Suppressor macrophage (primary cell): ENCODE data around the gene COX7A2L.
A peak's percentile ranks its signal among the peaks of the same experiment; 100 is the strongest.

ENCODE experiments used
- DNase-seq, 4 experiments: peaks; one replicate each; pipeline ENCODE4 v3.0.0-alpha.2; 2020 to 2022

Gene COX7A2L

GRCh38 chr2:42315844-42316470 is 45.1 kb downstream of the COX7A2L start:
- no peak for DNase-seq

GRCh38 chr2:42314892-42315468 is 46.0 kb downstream of the COX7A2L start:
- peak; percentile 18 to 74 (median 59) for DNase-seq

- DNase-seq = no peak
Observed at GRCh38 chr2:42312106-42312505, 48.9 kb downstream of the COX7A2L start.

- peak in 2 of 4 experiments; percentile 4 to 9 for DNase-seq
Observed at GRCh38 chr2:42310007-42310515, 51.0 kb downstream of the COX7A2L start.

GRCh38 chr2:42309366-42309765 is 51.7 kb downstream of the COX7A2L start:
- DNase-seq = no peak

- DNase-seq = no peak
Observed at GRCh38 chr2:42307180-42307579, 53.8 kb downstream of the COX7A2L start.

- no peak for DNase-seq
Observed at GRCh38 chr2:42304059-42304713, 56.8 kb downstream of the COX7A2L start.

- DNase-seq = no peak
Observed at GRCh38 chr2:42303252-42303651, 57.8 kb downstream of the COX7A2L start.

GRCh38 chr2:42300527-42300926 is 60.5 kb downstream of the COX7A2L start:
- DNase-seq = no peak
